ENCODE results near the gene SPAAR.

The SPAAR gene

GRCh38 chr9:35945341-35946018, 36.2 kb downstream of the SPAAR start:
- peak; percentile 90 for DNase-seq (ENCODE audit: low spot score)

- DNase-seq (ENCODE audit: low spot score), result no peak
Measured at GRCh38 chr9:35948451-35948850, 39.2 kb downstream of the SPAAR start.

GRCh38 chr9:35948901-35949318, 39.6 kb downstream of the SPAAR start:
- DNase-seq (ENCODE audit: low spot score), result no peak

GRCh38 chr9:35951736-35952135, 42.4 kb downstream of the SPAAR start:
- no peak for DNase-seq (ENCODE audit: low spot score)

GRCh38 chr9:35952526-35953191, 43.4 kb downstream of the SPAAR start:
- DNase-seq (ENCODE audit: low spot score), result no peak

- peak; percentile 72 for DNase-seq (ENCODE audit: low spot score)
Measured at GRCh38 chr9:35954942-35955546, 45.8 kb downstream of the SPAAR start.

GRCh38 chr9:35956651-35957050, 47.4 kb downstream of the SPAAR start:
- DNase-seq (ENCODE audit: low spot score), result no peak

- no peak for DNase-seq (ENCODE audit: low spot score)
Measured at GRCh38 chr9:35958104-35958837, 49.0 kb downstream of the SPAAR start, which contains the start of gene OR2S2. Gene OR2S2, minus strand, starts transcription at chr9:35958154. Its CDS starts 56 bp downstream, at chr9:35958098.

GRCh38 chr9:35960039-35960655, 50.9 kb downstream of the SPAAR start:
- no peak for DNase-seq (ENCODE audit: low spot score)

Data from SK-N-DZ (cell line).